GM12865 (cell line): ENCODE results near the gene C1QTNF12.
"Not testable (repeated sequence)": the region's sequence is repeated elsewhere in the genome, so short reads cannot be mapped to it uniquely, and the experiment has no call there.

Source experiments
- DNase-seq: peaks from one replicate; pipeline ENCODE4 v3.0.0; 2010; ENCODE audit warnings: low read depth
- H3K4me3 ChIP-seq: 2 replicates; pipeline ENCODE4 v1.5.1; 2011; ENCODE audit warnings: mild to moderate bottlenecking, low read depth, low read length, control low read depth
- CTCF ChIP-seq: IDR thresholded peaks from 2 replicates; pipeline ENCODE4 v1.5.1; 2011; ENCODE audit warnings: low read length, control low read depth, low read depth, inconsistent platforms; ENCODE audit not compliant: insufficient read depth; ENCODE audit errors: missing control alignments

The C1QTNF12 gene

GRCh38 chr1:1199141-1199960 lies 47.2 kb downstream of the C1QTNF12 start:
- no peak for DNase-seq
- H3K4me3 ChIP-seq = no peak overlapping the region
- no peak for TF ChIP-seq CTCF

DNA sequence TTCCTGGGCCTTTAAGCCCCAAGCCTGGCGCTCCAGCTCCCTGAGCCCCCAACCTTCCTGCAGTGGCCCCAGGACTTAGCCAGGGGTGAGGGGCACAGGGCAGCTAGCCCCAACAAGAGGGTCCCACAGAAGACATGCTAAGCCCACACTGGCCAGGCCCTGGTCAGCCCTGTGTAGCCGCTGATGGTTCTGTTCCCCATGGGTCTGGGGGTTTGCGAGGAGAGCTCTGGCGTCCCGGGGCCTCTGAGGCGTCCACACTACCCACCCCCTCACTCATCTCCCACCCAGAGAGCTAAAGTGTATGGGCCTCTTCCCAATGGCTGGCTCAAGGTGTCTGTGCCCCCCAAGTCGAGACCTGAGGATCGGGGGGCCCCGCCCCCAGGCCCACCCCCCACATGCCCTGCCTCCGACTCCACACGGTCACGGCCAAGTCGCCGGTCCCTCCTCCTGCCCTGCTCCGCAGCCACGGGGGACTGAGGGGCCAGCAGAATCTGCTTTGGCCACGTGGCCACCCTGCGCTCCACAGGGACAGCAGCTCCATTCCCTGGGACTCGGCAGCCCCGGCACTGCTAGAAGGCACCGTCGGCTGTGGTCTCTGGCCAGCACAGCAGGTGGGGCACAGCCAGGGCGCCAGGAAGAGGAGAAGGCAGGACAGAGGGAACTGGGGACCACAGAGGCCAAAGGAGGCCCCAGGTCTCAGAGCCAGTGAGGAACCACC lies 47.9 kb downstream of the C1QTNF12 start:
- DNase-seq = no peak
- H3K4me3 ChIP-seq = no peak overlapping the region
- no peak for TF ChIP-seq CTCF

- no peak for TF ChIP-seq CTCF
- no peak overlapping the region for H3K4me3 ChIP-seq
- no peak for DNase-seq
These were observed 48.7 kb downstream of the C1QTNF12 start for GRCh38 chr1:1197551-1198422.

GRCh38 chr1:1197188-1197500 lies 49.4 kb downstream of the C1QTNF12 start:
- no peak for TF ChIP-seq CTCF
- no peak for DNase-seq
- no peak overlapping the region for H3K4me3 ChIP-seq

- no peak overlapping the region for H3K4me3 ChIP-seq
- DNase-seq = no peak
- no peak for TF ChIP-seq CTCF
These were observed 49.9 kb downstream of the C1QTNF12 start for GRCh38 chr1:1196431-1197187.

GRCh38 chr1:1195726-1196125 lies 50.8 kb downstream of the C1QTNF12 start:
- DNase-seq, H3K4me3 ChIP-seq: not testable (repeated sequence)
